GM10248 (cell line): ENCODE results near the gene PRELP.

Source experiments
- CTCF ChIA-PET: fragments of 300-600 bp; sonication (Branson Sonifier 250); formaldehyde crosslinking; extraction: SDS; loops from one replicate; lab custom pipeline; 2021; ENCODE audit warnings: antibody characterized with exemption; lab: Yijun Ruan, JAX
- POLR2A ChIA-PET: fragments of 350-650 bp; sonication (Branson Sonifier 250); formaldehyde crosslinking; extraction: SDS; loops from one replicate; lab custom pipeline; 2020; ENCODE audit warnings: antibody characterized with exemption; lab: Yijun Ruan, JAX
- DNase-seq: peaks from one replicate; pipeline ENCODE4 v3.0.0; 2012; ENCODE audit errors: extremely low spot score
- CTCF ChIP-seq: IDR thresholded peaks from 2 replicates; pipeline ENCODE4 v1.5.1; 2012; ENCODE audit warnings: mild to moderate bottlenecking, low read depth; ENCODE audit errors: extremely low read depth, missing control alignments, control extremely low read depth

PRELP gene

GRCh38 chr1:203534526-203534925 lies 58.9 kb downstream of the PRELP start:
- ChIA-PET POLR2A (no interaction called here), CTCF (interaction anchor here (1.2 kb wide), 1 partner anchor 30 kb away, joined by 4 read pairs; no protein-coding TSS in a partner anchor)
- no peak for TF ChIP-seq CTCF
- DNase-seq, result no peak

DNA sequence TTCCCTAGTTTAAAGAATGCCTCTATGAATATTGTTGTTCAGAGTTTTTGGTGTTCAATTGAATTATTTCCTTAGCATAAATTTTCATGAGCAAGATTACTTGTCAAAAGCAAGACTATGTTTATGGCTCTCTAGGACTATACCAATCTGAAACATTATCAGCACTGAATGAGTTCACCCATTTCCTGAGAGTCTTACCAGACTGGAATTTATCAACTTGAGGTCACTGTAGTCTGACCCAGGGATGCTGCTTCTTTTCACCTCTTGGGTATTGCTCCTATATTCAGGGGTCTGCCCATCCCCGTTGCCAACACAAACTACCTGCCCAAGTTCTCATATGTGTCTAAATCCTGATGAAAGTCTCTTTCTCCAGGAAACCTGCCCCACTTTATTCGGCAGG lies 61.0 kb downstream of the PRELP start:
- TF ChIP-seq CTCF, result no peak
- CTCF ChIA-PET, result no interaction called here
- no peak for DNase-seq
- POLR2A ChIA-PET, result no interaction called here

DNA sequence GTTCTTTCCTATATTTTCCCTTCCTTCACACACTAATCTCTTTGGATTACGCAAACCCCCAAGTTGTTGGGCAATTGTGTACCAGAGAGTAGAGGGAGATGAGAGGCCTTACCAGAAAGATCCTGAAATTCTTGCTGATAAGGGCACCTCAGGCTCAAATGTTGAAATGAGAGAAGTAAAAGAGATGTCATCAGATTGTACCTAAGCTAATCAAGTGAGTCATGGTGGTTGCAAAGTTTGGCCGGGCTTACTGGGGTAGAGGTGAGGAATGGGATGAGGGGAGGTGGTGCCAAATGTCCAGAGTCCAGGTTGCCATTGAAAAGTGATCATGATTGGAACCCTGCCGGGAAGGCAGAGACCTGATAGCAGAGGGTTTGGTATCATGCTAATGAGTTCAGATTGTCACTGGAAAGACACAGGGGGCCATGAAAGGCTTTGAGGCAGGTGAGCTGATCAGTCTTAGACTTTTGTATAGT lies 61.4 kb downstream of the PRELP start:
- TF ChIP-seq CTCF, result no peak
- ChIA-PET CTCF (no interaction called here), POLR2A (no interaction called here)
- DNase-seq, result no peak

GRCh38 chr1:203537806-203538464 lies 62.3 kb downstream of the PRELP start:
- ChIA-PET CTCF (interaction anchor here (1.0 kb wide), 2 partner anchors 11 to 197 kb away, joined by 3 read pairs; no protein-coding TSS in a partner anchor), POLR2A (no interaction called here)
- DNase-seq, result no peak
- TF ChIP-seq CTCF, result no peak

GRCh38 chr1:203538726-203539125 lies 63.1 kb downstream of the PRELP start:
- TF ChIP-seq CTCF, result no peak
- POLR2A ChIA-PET, result no interaction called here
- CTCF ChIA-PET, result interaction anchor here (1.0 kb wide), 2 partner anchors 10 to 198 kb away, joined by 3 read pairs; no protein-coding TSS in a partner anchor
- no peak for DNase-seq

DNA sequence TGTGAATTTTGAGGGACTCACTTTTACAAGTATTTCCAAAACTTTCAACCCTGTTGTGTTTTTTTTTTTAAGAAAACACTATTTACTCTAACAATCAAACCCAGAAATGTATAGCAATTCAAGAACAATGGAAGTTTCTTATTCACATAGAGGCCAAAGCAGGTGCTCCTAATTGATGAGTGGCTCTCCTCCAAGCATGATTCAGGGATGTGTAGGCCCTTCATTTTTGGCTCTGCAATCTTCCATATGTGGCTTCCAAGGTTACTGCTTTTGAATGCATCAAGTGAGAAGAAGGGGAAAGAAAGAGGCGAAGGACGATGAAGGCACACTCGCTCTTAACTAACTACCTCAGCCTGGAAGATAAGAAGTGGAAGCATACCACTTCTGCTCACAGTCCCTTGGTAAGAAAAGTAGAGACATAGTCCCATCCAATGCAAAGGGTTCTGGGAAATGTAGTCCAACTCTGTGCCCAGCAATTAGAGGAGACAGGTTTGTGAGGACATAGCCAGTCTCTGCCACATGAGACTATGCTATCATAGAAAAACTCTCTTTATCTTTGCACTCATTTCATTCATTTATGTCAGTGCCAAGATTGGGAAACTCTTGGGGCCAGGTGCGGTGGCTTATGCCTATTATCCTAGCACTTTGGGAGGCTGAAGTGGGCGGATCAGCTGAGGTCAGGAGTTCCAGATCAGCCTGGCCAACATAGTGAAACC lies 64.4 kb downstream of the PRELP start:
- TF ChIP-seq CTCF, result no peak
- POLR2A ChIA-PET, result no interaction called here
- CTCF ChIA-PET, result no interaction called here
- no peak for DNase-seq
